Stomach (tissue), 9 donors: ENCODE results near the gene GPR149. TPM values are rescaled to one million over a fixed set of nuclear protein-coding genes. Genes with fewer than 3 reads are reported as not detected.

Experiments
- DNase-seq, 2 donors: peaks; one replicate each; pipeline versions ENCODE4 v3.0.0 to v3.0.0-alpha.2; 2013 to 2019
- H3K27ac ChIP-seq, 5 donors: fragments of 200-600 bp in 4 of 5; sonication (generic) in 4 of 5; one replicate each; pipeline ENCODE4 v1.5.1; 2013 to 2019; ENCODE audit warnings: mild to moderate bottlenecking in 1 of 5, moderate library complexity in 1 of 5
- H3K27me3 ChIP-seq, 3 donors: fragments of 200-600 bp; sonication (generic); one replicate each; pipeline ENCODE4 v1.5.1; 2017 to 2019; ENCODE audit warnings: mixed run types in 1 of 3
- H3K36me3 ChIP-seq, 4 donors: fragments of 200-600 bp; sonication (generic); 1 replicate in 3 of 4; 2 replicates in 1 of 4; pipeline ENCODE4 v1.5.1; 2016 to 2019
- H3K4me1 ChIP-seq, 4 donors: fragments of 200-600 bp; sonication (generic); one replicate each; pipeline ENCODE4 v1.5.1; 2016 to 2019
- H3K4me3 ChIP-seq, 4 donors: fragments of 200-600 bp; sonication (generic) in 3 of 4; one replicate each; pipeline ENCODE4 v1.5.1; 2016 to 2019; ENCODE audit warnings: mild to moderate bottlenecking in 1 of 4
- H3K9me3 ChIP-seq, 4 donors: fragments of 200-600 bp; sonication (generic); one replicate each; pipeline ENCODE4 v1.5.1; 2016 to 2019
- CTCF ChIP-seq, 7 experiments: fragments of 450-650 bp in 4 of 7; fragments of 200-600 bp in 3 of 7; sonication (generic) in 3 of 7; IDR thresholded peaks; one replicate each; pipeline ENCODE4 v1.5.1; 2016 to 2019; ENCODE audit warnings: antibody characterized with exemption in 7 of 7, control low read depth in 2 of 7, mild to moderate bottlenecking in 1 of 7
- EP300 ChIP-seq: sonication (generic); formaldehyde crosslinking; IDR thresholded peaks from one replicate; pipeline ENCODE4 v1.6.1; 2017; ENCODE audit warnings: antibody characterized with exemption
- POLR2A ChIP-seq, 4 donors: fragments of 450-650 bp; IDR thresholded peaks; one replicate each; pipeline ENCODE4 v1.6.1; 2016; ENCODE audit warnings: antibody characterized with exemption in 4 of 4, control low read depth in 2 of 4, mild to moderate bottlenecking in 1 of 4, moderate library complexity in 1 of 4
- POLR2AphosphoS5 ChIP-seq, 3 donors: sonication (generic); formaldehyde crosslinking; IDR thresholded peaks; one replicate each; pipeline ENCODE4 v1.6.1; 2016; ENCODE audit warnings: antibody characterized with exemption in 3 of 3
- WGBS, 5 donors: extraction: QIAGEN DNeasy Blood & Tissue Kit in 3 of 5; methylation state at CpG; one replicate each; pipeline versions ENCODE4 v1.1.5 to v1.1.7; 2013 to 2018; 5-methylcytosine and 5-hydroxymethylcytosine counted together
- intact Hi-C: fragments of 100-400 bp; cut with DNase I; formaldehyde crosslinking; loops from one replicate; pipeline ENCODE4 v1.15.1; 2023; ENCODE audit warnings: low total_unique reads
- polyA plus RNA-seq, 3 donors: library from polyadenylated mRNA; stranded (reverse); fragments of 200-250 nt; gene quantifications; one replicate each; pipeline ENCODE4 v1.2.3, GENCODE V29; 2013
- small RNA-seq, 4 donors: library from RNA; depleted of rRNA; stranded (forward); fragments of <200 nt; gene quantifications; one replicate each; pipeline ENCODE3, GENCODE V24; 2016
- total RNA-seq, 5 donors: library from RNA; depleted of rRNA; stranded (reverse); fragments of >200 nt; gene quantifications; one replicate each; pipeline versions ENCODE4 v1.1.0 to v1.2.3, GENCODE V29; 2014 to 2016
- donor health status: healthy with polysubstance abuse.
- donor health status: Bipolar disorder and iron deficiency.
- donor health status: healthy.

GPR149 gene
- total and polyA plus RNA-seq, 8 donors = 0.18 TPM; not detected in 7

- no peak for DNase-seq
- TF ChIP-seq EP300 (no peak), CTCF (IDR thresholded peaks at IDR 0.05) (no peak), POLR2AphosphoS5 (IDR thresholded peaks at IDR 0.05) (no peak), POLR2A (IDR thresholded peaks at IDR 0.05) (no peak)
- no peak overlapping the region for H3K27ac ChIP-seq
- peaks cover 36 to 99% (median 93%) of the 10 kb centered on the region in 4 donors for H3K36me3 ChIP-seq
- H3K27me3 ChIP-seq = no peaks in the 10 kb centered on the region
- intact Hi-C loops = no loop called here
- no peak overlapping the region for H3K4me3 ChIP-seq
- no peaks in the 10 kb centered on the region for H3K9me3 ChIP-seq
- peaks cover 0 to 10% (median 0%) of the 10 kb centered on the region in 4 donors for H3K4me1 ChIP-seq
Measured at GRCh38 chr3:154304116-154304786, 125.7 kb downstream of the GPR149 start.

GRCh38 chr3:154301561-154301960 lies 128.4 kb downstream of the GPR149 start:
- H3K4me1 ChIP-seq = no peaks in the 10 kb centered on the region
- no peak overlapping the region for H3K4me3 ChIP-seq
- intact Hi-C loops = no loop called here
- no peaks in the 10 kb centered on the region for H3K9me3 ChIP-seq
- TF ChIP-seq EP300 = no peak
- no peak overlapping the region for H3K27ac ChIP-seq
- 89 to 96% (median 90%) methylated on average over 3 of the region's 3 CpGs for WGBS, 5 donors
- DNase-seq = no peak
- H3K36me3 ChIP-seq = peaks cover 45 to 99% (median 98%) of the 10 kb centered on the region in 4 donors
- H3K27me3 ChIP-seq = no peaks in the 10 kb centered on the region

GRCh38 chr3:154294016-154294415 lies 136.0 kb downstream of the GPR149 start:
- DNase-seq = no peak
- intact Hi-C loops = no loop called here
- Histone ChIP-seq H3K4me3 (no peak overlapping the region), H3K27me3 (no peaks in the 10 kb centered on the region), H3K27ac (no peak overlapping the region), H3K9me3 (no peaks in the 10 kb centered on the region), H3K36me3 (peaks cover 23 to 98% (median 94%) of the 10 kb centered on the region in 4 donors), H3K4me1 (no peaks in the 10 kb centered on the region)
- 85 to 91% (median 89%) methylated on average over 2 of the region's 2 CpGs for WGBS, 5 donors
- TF ChIP-seq POLR2AphosphoS5 (IDR thresholded peaks at IDR 0.05) (no peak), POLR2A (IDR thresholded peaks at IDR 0.05) (no peak), CTCF (IDR thresholded peaks at IDR 0.05) (no peak), EP300 (no peak)

- 93 to 99% (median 97%) methylated on average over 5 of the region's 5 CpGs for WGBS, 5 donors
- DNase-seq = no peak
- Histone ChIP-seq H3K27ac (no peak overlapping the region), H3K27me3 (no peaks in the 10 kb centered on the region), H3K9me3 (no peaks in the 10 kb centered on the region), H3K4me3 (no peak overlapping the region), H3K36me3 (peaks cover 13 to 91% (median 89%) of the 10 kb centered on the region in 4 donors), H3K4me1 (no peaks in the 10 kb centered on the region)
- TF ChIP-seq EP300 = no peak
- TF ChIP-seq CTCF (IDR thresholded peaks at IDR 0.05) = no peak
- no peak for TF ChIP-seq POLR2A (IDR thresholded peaks at IDR 0.05)
- TF ChIP-seq POLR2AphosphoS5 (IDR thresholded peaks at IDR 0.05) = no peak
- intact Hi-C loops = no loop called here
Measured at GRCh38 chr3:154290187-154290586, 139.8 kb downstream of the GPR149 start.

Small RNA genes lying within 50 kb of the gene (small RNA-seq; reads per million reads assigned to genes)
- gene RF01210 = 0 reads per million in 4 donors

Other genes starting within 250 kb of the GPR149 start
- gene DHX36, start 105.7 kb downstream of the GPR149 start, total RNA-seq = 100 to 1,000 TPM in 1 of 5 donors, 10 to 100 TPM in 3, 1 to 10 TPM in 1; 4.6 to 138 (median 61.9) TPM
- gene DHX36, start 105.7 kb downstream of the GPR149 start, polyA plus RNA-seq = 10 to 100 TPM; 16.4 to 30.1 (median 22.9) TPM